Mesendoderm (in vitro differentiated cells): ENCODE measurements around the gene CAPN8.

Source experiments
- DNase-seq: peaks from one replicate; pipeline ENCODE4 v3.0.0; 2013
- H2AK5ac ChIP-seq: 2 replicates; pipeline ENCODE4 v1.6.1; 2013; ENCODE audit warnings: low read length, inconsistent platforms
- H2BK120ac ChIP-seq: 2 replicates; pipeline ENCODE4 v1.6.1; 2013; ENCODE audit warnings: low read depth, mild to moderate bottlenecking, low read length, moderate library complexity, mixed read lengths
- H2BK15ac ChIP-seq: replicated peaks from 2 replicates; pipeline ENCODE4 v1.6.1; 2013; ENCODE audit warnings: low read depth, mild to moderate bottlenecking, moderate library complexity
- H2BK5ac ChIP-seq: 2 replicates; pipeline ENCODE4 v1.6.1; 2013; ENCODE audit warnings: low read length, inconsistent platforms
- H3K18ac ChIP-seq: 2 replicates; pipeline ENCODE4 v1.6.1; 2013; ENCODE audit warnings: mild to moderate bottlenecking, low read length, mixed read lengths
- H3K23ac ChIP-seq: one replicate; pipeline ENCODE4 v1.6.1; 2013; ENCODE audit warnings: low read length
- H3K27ac ChIP-seq: 2 replicates; pipeline ENCODE4 v1.5.1; 2013; ENCODE audit warnings: low read depth, mild to moderate bottlenecking, inconsistent platforms, low read length, moderate library complexity
- H3K27me3 ChIP-seq: 2 replicates; pipeline ENCODE4 v1.6.1; 2013; ENCODE audit warnings: low read length, control low read depth, mild to moderate bottlenecking, inconsistent platforms; ENCODE audit not compliant: insufficient read depth, poor library complexity
- H3K36me3 ChIP-seq: 2 replicates; pipeline ENCODE4 v1.6.1; 2013; ENCODE audit warnings: low read length, inconsistent platforms; ENCODE audit not compliant: control insufficient read depth, insufficient read depth
- H3K4ac ChIP-seq: one replicate; pipeline ENCODE4 v1.6.1; 2013; ENCODE audit warnings: low read depth, mild to moderate bottlenecking, low read length, moderate library complexity
- H3K4me1 ChIP-seq: 2 replicates; pipeline ENCODE4 v1.6.1; 2013; ENCODE audit warnings: low read depth, low read length, inconsistent platforms; ENCODE audit not compliant: control insufficient read depth
- H3K4me2 ChIP-seq: 2 replicates; pipeline ENCODE4 v1.6.1; 2013; ENCODE audit warnings: low read length
- H3K4me3 ChIP-seq: 2 replicates; pipeline ENCODE4 v1.5.1; 2013; ENCODE audit warnings: mild to moderate bottlenecking, low read length
- H3K56ac ChIP-seq: one replicate; pipeline ENCODE4 v1.6.1; 2013; ENCODE audit warnings: low read length
- H3K79me1 ChIP-seq: 2 replicates; pipeline ENCODE4 v1.6.1; 2013; ENCODE audit warnings: low read length, inconsistent platforms
- H3K79me2 ChIP-seq: 2 replicates; pipeline ENCODE4 v1.6.1; 2013; ENCODE audit warnings: mild to moderate bottlenecking, low read length; ENCODE audit not compliant: control insufficient read depth, insufficient read depth
- H3K9ac ChIP-seq: 2 replicates; pipeline ENCODE4 v1.6.1; 2013; ENCODE audit warnings: low read length, inconsistent platforms
- H4K5ac ChIP-seq: one replicate; pipeline ENCODE4 v1.6.1; 2013; ENCODE audit warnings: low read length
- H4K8ac ChIP-seq: one replicate; pipeline ENCODE4 v1.6.1; 2013; ENCODE audit warnings: low read depth, mild to moderate bottlenecking, control low read depth, low read length, moderate library complexity
- whole genome bisulfite sequencing: extraction: QIAGEN DNeasy Blood & Tissue Kit; methylation state at CpG from one replicate; pipeline ENCODE4 v1.1.7; 2013; ENCODE audit warnings: low lambda C conversion rate, missing lambda C conversion rate; ENCODE audit not compliant: insufficient coverage; ENCODE audit errors: extremely low coverage; 5-methylcytosine and 5-hydroxymethylcytosine counted together

The CAPN8 gene

DNA sequence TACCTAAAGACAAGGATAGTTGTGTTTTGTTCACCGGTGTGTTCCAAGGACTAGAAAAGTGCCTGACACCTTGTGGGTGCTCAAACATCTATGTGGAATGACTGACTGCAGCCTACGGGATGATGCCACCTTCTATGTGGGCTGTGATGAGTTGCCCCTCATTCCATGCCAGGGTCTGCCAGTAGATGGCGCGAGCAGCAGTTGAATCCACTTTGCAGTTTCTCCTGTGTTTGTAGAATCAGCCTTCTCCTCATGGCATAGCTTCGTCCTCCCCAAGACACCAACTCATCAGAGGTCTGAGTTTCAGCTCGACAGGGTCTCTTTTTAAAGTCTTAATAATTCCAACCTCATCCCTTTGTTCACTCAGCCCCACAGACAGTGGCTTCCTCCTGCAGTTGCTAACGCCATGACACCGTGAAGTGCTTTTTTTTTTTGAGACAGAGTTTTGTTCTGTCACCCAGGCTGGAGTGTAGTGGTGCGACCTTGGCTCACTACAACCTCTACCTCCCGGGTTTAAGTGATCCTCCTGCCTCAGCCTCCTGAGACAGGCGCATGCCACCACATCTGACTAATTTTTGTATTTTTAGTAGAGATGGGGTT is 133.7 kb downstream of the CAPN8 start:
- no CpG with 5 or more reads among the region's 11 CpGs for WGBS
- Histone ChIP-seq H2AK5ac (no peak overlapping the region), H3K27me3 (no peaks in the 10 kb centered on the region), H3K4me2 (no peak overlapping the region), H3K79me2 (no peaks in the 10 kb centered on the region), H3K36me3 (no peaks in the 10 kb centered on the region), H4K5ac (no peak overlapping the region), H3K4me3 (no peak overlapping the region), H3K18ac (no peak overlapping the region), H2BK120ac (no peak overlapping the region), H3K56ac (no peak overlapping the region), H2BK15ac (no peak overlapping the region), H3K27ac (no peak overlapping the region), H3K23ac (no peak overlapping the region), H3K4ac (no peak overlapping the region), H4K8ac (no peak overlapping the region), H3K4me1 (no peaks in the 10 kb centered on the region), H3K79me1 (no peaks in the 10 kb centered on the region), H2BK5ac (no peak overlapping the region), H3K9ac (no peak overlapping the region)
- peak; percentile 74 for DNase-seq

GRCh38 chr1:223525957-223526356 is 139.5 kb downstream of the CAPN8 start:
- H3K79me1 ChIP-seq: no peaks in the 10 kb centered on the region
- H3K4me1 ChIP-seq: no peaks in the 10 kb centered on the region
- no peaks in the 10 kb centered on the region for H3K79me2 ChIP-seq
- no peak overlapping the region for H2BK5ac ChIP-seq
- H3K4me2 ChIP-seq: no peak overlapping the region
- no peak overlapping the region for H2BK120ac ChIP-seq
- H3K23ac ChIP-seq: no peak overlapping the region
- H3K56ac ChIP-seq: no peak overlapping the region
- no peak overlapping the region for H4K5ac ChIP-seq
- H3K27me3 ChIP-seq: no peaks in the 10 kb centered on the region
- H3K18ac ChIP-seq: no peak overlapping the region
- H2AK5ac ChIP-seq: no peak overlapping the region
- no peak overlapping the region for H2BK15ac ChIP-seq
- no CpG with 5 or more reads among the region's 3 CpGs for WGBS
- H3K36me3 ChIP-seq: no peaks in the 10 kb centered on the region
- H4K8ac ChIP-seq: no peak overlapping the region
- no peak overlapping the region for H3K9ac ChIP-seq
- no peak overlapping the region for H3K27ac ChIP-seq
- no peak overlapping the region for H3K4me3 ChIP-seq
- DNase-seq: no peak
- no peak overlapping the region for H3K4ac ChIP-seq

- WGBS: no CpG with 5 or more reads among the region's 3 CpGs
- no peaks in the 10 kb centered on the region for H3K4me1 ChIP-seq
Measured at GRCh38 chr1:223525546-223525945, 140.0 kb downstream of the CAPN8 start.

GRCh38 chr1:223524930-223525451 is 140.5 kb downstream of the CAPN8 start:
- Histone ChIP-seq H2BK120ac (no peak overlapping the region), H3K4me3 (no peak overlapping the region), H3K27ac (no peak overlapping the region), H3K27me3 (no peaks in the 10 kb centered on the region), H3K36me3 (no peaks in the 10 kb centered on the region), H2BK15ac (no peak overlapping the region), H3K9ac (no peak overlapping the region), H3K4me1 (no peaks in the 10 kb centered on the region), H3K56ac (no peak overlapping the region), H2BK5ac (no peak overlapping the region), H3K23ac (no peak overlapping the region), H2AK5ac (no peak overlapping the region), H3K18ac (no peak overlapping the region), H4K5ac (no peak overlapping the region), H3K4me2 (no peak overlapping the region), H3K4ac (no peak overlapping the region), H3K79me2 (no peaks in the 10 kb centered on the region), H4K8ac (no peak overlapping the region), H3K79me1 (no peaks in the 10 kb centered on the region)
- no CpG with 5 or more reads among the region's 4 CpGs for WGBS
- peak; percentile 47 for DNase-seq

More at GRCh38 chr1:223525546-223525945, 140.0 kb downstream of the CAPN8 start:
- H3K4me3 ChIP-seq: no peak overlapping the region
- no peak overlapping the region for H3K27ac ChIP-seq
- no peak overlapping the region for H3K23ac ChIP-seq
- no peak overlapping the region for H2BK5ac ChIP-seq
- no peak overlapping the region for H3K9ac ChIP-seq
- no peak overlapping the region for H3K4ac ChIP-seq
- H3K27me3 ChIP-seq: no peaks in the 10 kb centered on the region
- H4K5ac ChIP-seq: no peak overlapping the region
- no peaks in the 10 kb centered on the region for H3K79me2 ChIP-seq
- no peak overlapping the region for H2BK120ac ChIP-seq
- H2BK15ac ChIP-seq: no peak overlapping the region
- DNase-seq: no peak
- no peak overlapping the region for H4K8ac ChIP-seq
- no peak overlapping the region for H3K18ac ChIP-seq
- H2AK5ac ChIP-seq: no peak overlapping the region
- H3K79me1 ChIP-seq: no peaks in the 10 kb centered on the region
- H3K36me3 ChIP-seq: no peaks in the 10 kb centered on the region
- no peak overlapping the region for H3K4me2 ChIP-seq
- no peak overlapping the region for H3K56ac ChIP-seq

- Histone ChIP-seq H3K56ac (no peak overlapping the region), H4K5ac (no peak overlapping the region), H3K27me3 (no peaks in the 10 kb centered on the region), H3K36me3 (no peaks in the 10 kb centered on the region), H3K79me1 (no peaks in the 10 kb centered on the region), H3K18ac (no peak overlapping the region), H4K8ac (no peak overlapping the region), H3K4ac (no peak overlapping the region), H3K79me2 (no peaks in the 10 kb centered on the region), H3K9ac (no peak overlapping the region), H2BK15ac (no peak overlapping the region), H2BK5ac (no peak overlapping the region), H2BK120ac (no peak overlapping the region), H2AK5ac (no peak overlapping the region), H3K4me3 (no peak overlapping the region), H3K4me2 (no peak overlapping the region), H3K27ac (no peak overlapping the region), H3K23ac (no peak overlapping the region), H3K4me1 (no peaks in the 10 kb centered on the region)
- WGBS: no CpG with 5 or more reads among the region's 2 CpGs
- DNase-seq: no peak
Measured at GRCh38 chr1:223521150-223521549, 144.4 kb downstream of the CAPN8 start.

DNA sequence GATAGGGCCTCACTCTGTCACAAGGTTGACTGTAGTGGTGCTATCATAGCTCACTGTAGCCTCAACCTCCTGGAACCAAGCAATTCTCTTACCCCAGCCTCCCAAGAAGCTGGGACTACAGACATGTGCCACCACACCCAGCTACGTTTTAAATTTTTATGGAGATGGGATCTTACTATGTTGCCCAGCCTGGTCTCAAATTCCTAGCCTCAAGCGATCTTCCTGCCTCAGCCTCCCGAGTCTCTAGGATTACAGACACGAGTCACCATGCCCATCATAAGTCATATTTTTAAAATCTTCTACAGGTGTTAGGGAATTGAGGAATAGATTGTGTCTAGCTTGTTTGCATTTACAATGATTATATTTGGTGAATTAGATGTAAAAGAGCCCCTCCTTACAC is 145.3 kb downstream of the CAPN8 start:
- H3K27me3 ChIP-seq: no peaks in the 10 kb centered on the region
- no peaks in the 10 kb centered on the region for H3K4me1 ChIP-seq
- no peak overlapping the region for H4K5ac ChIP-seq
- H3K18ac ChIP-seq: no peak overlapping the region
- H3K4ac ChIP-seq: no peak overlapping the region
- H3K79me2 ChIP-seq: no peaks in the 10 kb centered on the region
- H3K4me3 ChIP-seq: no peak overlapping the region
- no peak overlapping the region for H2BK5ac ChIP-seq
- no peak overlapping the region for H2BK15ac ChIP-seq
- no peak overlapping the region for H3K56ac ChIP-seq
- H3K23ac ChIP-seq: no peak overlapping the region
- H3K79me1 ChIP-seq: no peaks in the 10 kb centered on the region
- no peak overlapping the region for H3K9ac ChIP-seq
- no CpG with 5 or more reads among the region's 4 CpGs for WGBS
- DNase-seq: no peak
- H3K36me3 ChIP-seq: no peaks in the 10 kb centered on the region
- H4K8ac ChIP-seq: no peak overlapping the region
- no peak overlapping the region for H3K4me2 ChIP-seq
- H2AK5ac ChIP-seq: no peak overlapping the region
- H3K27ac ChIP-seq: no peak overlapping the region
- H2BK120ac ChIP-seq: no peak overlapping the region
